Smooth muscle cell (in vitro differentiated cells): ENCODE results near the gene CYP2W1. TPM values are rescaled to one million over a fixed set of nuclear protein-coding genes. Genes with fewer than 3 reads are reported as not detected.
"Not testable (repeated sequence)": the region's sequence is repeated elsewhere in the genome, so short reads cannot be mapped to it uniquely, and the experiment has no call there.

Source experiments
- DNase-seq: peaks from one replicate; lab custom pipeline; 2025; ENCODE audit not compliant: unreplicated experiment; lab: John Stamatoyannopoulos, UW
- H2AFZ ChIP-seq: fragments of 200-600 bp; sonication (generic); 2 replicates; pipeline ENCODE4 v1.6.0; 2016; ENCODE audit warnings: antibody characterized with exemption, low read depth, mild to moderate bottlenecking
- H3F3A ChIP-seq: fragments of 200-600 bp; sonication (generic); 2 replicates; pipeline ENCODE4 v1.6.0; 2017; ENCODE audit warnings: antibody characterized with exemption, low read depth
- H3K27ac ChIP-seq: fragments of 200-600 bp; sonication (generic); 2 replicates; pipeline ENCODE4 v1.5.1; 2016; ENCODE audit warnings: low read depth, mild to moderate bottlenecking
- H3K27me3 ChIP-seq: fragments of 200-600 bp; sonication (generic); 2 replicates; pipeline ENCODE4 v1.6.1; 2016; ENCODE audit warnings: low read depth, mild to moderate bottlenecking
- H3K36me3 ChIP-seq: fragments of 200-600 bp; sonication (generic); 2 replicates; pipeline ENCODE4 v1.5.1; 2016; ENCODE audit warnings: low read depth
- H3K4me1 ChIP-seq: fragments of 200-600 bp; sonication (generic); 2 replicates; pipeline ENCODE4 v1.5.1; 2016; ENCODE audit warnings: low read depth
- H3K4me2 ChIP-seq: fragments of 200-600 bp; sonication (generic); 2 replicates; pipeline ENCODE4 v1.6.0; 2016; ENCODE audit warnings: mild to moderate bottlenecking
- H3K4me3 ChIP-seq: fragments of 200-600 bp; sonication (generic); 2 replicates; pipeline ENCODE4 v1.5.1; 2016; ENCODE audit warnings: mild to moderate bottlenecking
- H3K79me2 ChIP-seq: fragments of 200-600 bp; sonication (generic); 2 replicates; pipeline ENCODE4 v1.6.0; 2016; ENCODE audit warnings: low read depth, mild to moderate bottlenecking
- H3K9ac ChIP-seq: fragments of 200-600 bp; sonication (generic); 2 replicates; pipeline ENCODE4 v1.6.0; 2016; ENCODE audit warnings: low read depth
- H3K9me3 ChIP-seq: fragments of 200-600 bp; sonication (generic); replicated peaks from 2 replicates; pipeline ENCODE4 v1.5.1; 2016; ENCODE audit warnings: low read depth
- H4K20me1 ChIP-seq: fragments of 200-600 bp; sonication (generic); 2 replicates; pipeline ENCODE4 v1.6.0; 2016; ENCODE audit warnings: low read depth
- WGBS: methylation state at CpG from one replicate; pipeline ENCODE4 v1.1.7; 2016; ENCODE audit warnings: low lambda C conversion rate; 5-methylcytosine and 5-hydroxymethylcytosine counted together
- polyA plus RNA-seq: library from polyadenylated mRNA; unstranded; fragments of >200 nt; fragmentation: Nextera tagmentation; extraction: Ambion mirVana; gene quantifications from 2 replicates; pipeline ENCODE4 v1.2.1, GENCODE V29; 2016
- total RNA-seq: library from RNA; depleted of rRNA; stranded (reverse); fragments of >200 nt; gene quantifications from 2 replicates; pipeline ENCODE4 v1.2.3, GENCODE V29; 2014
- TF ChIP-seq, protein P1 (sequence below): fragments of 200-600 bp; sonication (generic); IDR thresholded peaks from 2 replicates; pipeline ENCODE4 v1.5.1; 2017; ENCODE audit warnings: borderline replicate concordance, mild to moderate bottlenecking, antibody characterized with exemption; ENCODE audit not compliant: insufficient read depth, poor library complexity, severe bottlenecking

CYP2W1 gene
- total and polyA plus RNA-seq, 2 experiments from 2014 or later = not detected

DNA sequence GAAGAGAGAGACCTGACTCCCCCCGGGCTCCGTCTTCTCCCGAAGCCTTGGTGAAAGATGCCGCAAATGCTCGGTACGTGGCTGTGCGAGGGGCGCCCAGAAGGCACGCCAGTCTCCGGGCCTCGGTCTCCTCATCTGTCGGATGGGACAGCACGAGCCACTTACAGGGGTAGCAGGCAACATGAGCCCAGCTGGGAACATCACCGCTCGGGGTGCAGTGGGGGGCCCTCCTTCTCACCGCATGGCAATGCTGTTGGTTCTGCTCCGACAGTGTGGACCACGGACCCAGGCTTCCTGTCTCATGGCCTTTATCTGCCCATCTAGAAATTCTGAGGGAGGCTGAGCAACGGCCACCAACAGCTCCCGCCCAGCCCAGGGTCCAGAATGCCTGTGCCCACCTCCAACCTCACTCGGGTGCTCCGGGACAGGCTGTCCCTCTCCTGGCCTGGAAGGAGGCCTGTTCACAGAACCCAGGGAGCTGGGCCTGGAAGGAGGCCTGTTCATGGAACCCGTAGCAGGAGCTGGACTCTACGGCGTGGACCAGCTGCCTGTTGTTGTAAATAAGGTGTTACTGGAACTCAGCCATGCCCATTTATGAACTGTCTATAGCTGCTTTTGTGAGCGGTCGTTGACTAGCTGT, 44.3 kb upstream of the CYP2W1 start:
- Histone ChIP-seq H3K4me2 (no peak overlapping the region), H4K20me1 (no peaks in the 10 kb centered on the region), H3K9me3 (no peaks in the 10 kb centered on the region), H3K4me1 (no peaks in the 10 kb centered on the region), H3K27me3 (peaks cover 14% of the 10 kb centered on the region), H2AFZ (no peak overlapping the region), H3K27ac (no peak overlapping the region), H3K9ac (no peak overlapping the region), H3K4me3 (no peak overlapping the region), H3F3A (no peaks in the 10 kb centered on the region), H3K79me2 (no peaks in the 10 kb centered on the region), H3K36me3 (no peaks in the 10 kb centered on the region)
- TF ChIP-seq, protein P1, sequence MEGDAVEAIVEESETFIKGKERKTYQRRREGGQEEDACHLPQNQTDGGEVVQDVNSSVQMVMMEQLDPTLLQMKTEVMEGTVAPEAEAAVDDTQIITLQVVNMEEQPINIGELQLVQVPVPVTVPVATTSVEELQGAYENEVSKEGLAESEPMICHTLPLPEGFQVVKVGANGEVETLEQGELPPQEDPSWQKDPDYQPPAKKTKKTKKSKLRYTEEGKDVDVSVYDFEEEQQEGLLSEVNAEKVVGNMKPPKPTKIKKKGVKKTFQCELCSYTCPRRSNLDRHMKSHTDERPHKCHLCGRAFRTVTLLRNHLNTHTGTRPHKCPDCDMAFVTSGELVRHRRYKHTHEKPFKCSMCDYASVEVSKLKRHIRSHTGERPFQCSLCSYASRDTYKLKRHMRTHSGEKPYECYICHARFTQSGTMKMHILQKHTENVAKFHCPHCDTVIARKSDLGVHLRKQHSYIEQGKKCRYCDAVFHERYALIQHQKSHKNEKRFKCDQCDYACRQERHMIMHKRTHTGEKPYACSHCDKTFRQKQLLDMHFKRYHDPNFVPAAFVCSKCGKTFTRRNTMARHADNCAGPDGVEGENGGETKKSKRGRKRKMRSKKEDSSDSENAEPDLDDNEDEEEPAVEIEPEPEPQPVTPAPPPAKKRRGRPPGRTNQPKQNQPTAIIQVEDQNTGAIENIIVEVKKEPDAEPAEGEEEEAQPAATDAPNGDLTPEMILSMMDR = no peak
- DNase-seq = no peak
- WGBS = 90% methylated on average over 27 of the region's 27 CpGs

DNA sequence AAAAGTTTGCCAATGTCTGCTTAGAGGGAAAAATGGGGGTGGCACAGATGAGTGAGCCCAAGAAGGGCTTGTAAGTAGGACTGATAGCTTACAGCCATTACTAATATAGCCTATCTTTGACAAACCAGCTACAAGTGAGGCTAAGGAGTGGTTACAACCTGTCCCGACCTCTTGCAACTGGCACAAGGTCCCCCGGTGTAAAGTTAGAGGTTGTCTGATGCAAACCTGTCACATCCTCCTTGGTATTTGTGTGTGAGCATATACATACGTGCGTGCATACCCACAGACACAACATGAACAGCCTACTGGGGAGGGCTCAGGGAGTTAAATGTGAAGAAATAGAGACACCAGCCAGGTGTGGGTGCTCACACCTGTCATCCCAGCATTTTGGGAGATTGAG, 43.1 kb upstream of the CYP2W1 start:
- H3K4me2 ChIP-seq = no peak overlapping the region
- no peak overlapping the region for H3K4me3 ChIP-seq
- H3K27me3 ChIP-seq = peaks cover 14% of the 10 kb centered on the region
- H4K20me1 ChIP-seq = no peaks in the 10 kb centered on the region
- no peak overlapping the region for H2AFZ ChIP-seq
- no peaks in the 10 kb centered on the region for H3K36me3 ChIP-seq
- H3K79me2 ChIP-seq = no peaks in the 10 kb centered on the region
- H3K27ac ChIP-seq = no peak overlapping the region
- TF ChIP-seq, protein P1 = no peak
- no peaks in the 10 kb centered on the region for H3F3A ChIP-seq
- H3K9me3 ChIP-seq = no peaks in the 10 kb centered on the region
- no peak overlapping the region for H3K9ac ChIP-seq
- DNase-seq = no peak
- WGBS = over 99% methylated on average over 4 of the region's 4 CpGs
- no peaks in the 10 kb centered on the region for H3K4me1 ChIP-seq

GRCh38 chr7:940599-941408, 42.2 kb upstream of the CYP2W1 start:
- Histone ChIP-seq H3K4me3 (no peak overlapping the region), H4K20me1 (no peaks in the 10 kb centered on the region), H3K4me1 (no peaks in the 10 kb centered on the region), H3K4me2 (no peak overlapping the region), H2AFZ (no peak overlapping the region), H3K36me3 (no peaks in the 10 kb centered on the region), H3K27ac (no peak overlapping the region), H3K79me2 (no peaks in the 10 kb centered on the region), H3K9ac (no peak overlapping the region), H3K9me3 (no peaks in the 10 kb centered on the region), H3K27me3 (peaks cover 14% of the 10 kb centered on the region), H3F3A (no peaks in the 10 kb centered on the region)
- 84% methylated on average over 2 of the region's 2 CpGs for WGBS
- TF ChIP-seq, protein P1 = no peak
- DNase-seq = no peak

GRCh38 chr7:943793-944192, 39.2 kb upstream of the CYP2W1 start:
- not testable (repeated sequence) for H3K9me3 ChIP-seq, DNase-seq, H3F3A ChIP-seq, H3K4me2 ChIP-seq, H3K9ac ChIP-seq, H3K27ac ChIP-seq, H4K20me1 ChIP-seq, H3K4me1 ChIP-seq, H2AFZ ChIP-seq, H3K36me3 ChIP-seq, H3K79me2 ChIP-seq, H3K4me3 ChIP-seq
- H3K27me3 ChIP-seq = peaks cover 14% of the 10 kb centered on the region
- 73% methylated on average over 4 of the region's 4 CpGs for WGBS
